ENCODE measurements around the gene FRAS1.
"Not testable (repeated sequence)": the region's sequence is repeated elsewhere in the genome, so short reads cannot be mapped to it uniquely, and the experiment has no call there.

FRAS1 gene

GRCh38 chr4:78099058-78099457, 41.9 kb downstream of the FRAS1 start:
- no peak for DNase-seq (ENCODE audit: low read depth, low spot score)

- DNase-seq (ENCODE audit: low read depth, low spot score): no peak
Measured at GRCh38 chr4:78100060-78100459, 42.9 kb downstream of the FRAS1 start.

- no peak for DNase-seq (ENCODE audit: low read depth, low spot score)
Measured at GRCh38 chr4:78119698-78120097, 62.6 kb downstream of the FRAS1 start.

- DNase-seq (ENCODE audit: low read depth, low spot score): no peak
Measured at GRCh38 chr4:78120144-78120880, 63.2 kb downstream of the FRAS1 start.

GRCh38 chr4:78121338-78121904, 64.3 kb downstream of the FRAS1 start:
- no peak for DNase-seq (ENCODE audit: low read depth, low spot score)

- DNase-seq (ENCODE audit: low read depth, low spot score): not testable (repeated sequence)
Measured at GRCh38 chr4:78125834-78126331, 68.8 kb downstream of the FRAS1 start.

GRCh38 chr4:78129383-78130108, 72.4 kb downstream of the FRAS1 start:
- no peak for DNase-seq (ENCODE audit: low read depth, low spot score)

GRCh38 chr4:78131403-78131802, 74.3 kb downstream of the FRAS1 start:
- no peak for DNase-seq (ENCODE audit: low read depth, low spot score)

GRCh38 chr4:78136109-78137081, 79.3 kb downstream of the FRAS1 start:
- no peak for DNase-seq (ENCODE audit: low read depth, low spot score)

- no peak for DNase-seq (ENCODE audit: low read depth, low spot score)
Measured at GRCh38 chr4:78137532-78137931, 80.4 kb downstream of the FRAS1 start.

GRCh38 chr4:78138252-78138651, 81.1 kb downstream of the FRAS1 start:
- no peak for DNase-seq (ENCODE audit: low read depth, low spot score)

GRCh38 chr4:78143634-78144033, 86.5 kb downstream of the FRAS1 start:
- no peak for DNase-seq (ENCODE audit: low read depth, low spot score)

GRCh38 chr4:78145008-78145407, 87.9 kb downstream of the FRAS1 start:
- no peak for DNase-seq (ENCODE audit: low read depth, low spot score)

GRCh38 chr4:78145622-78146021, 88.5 kb downstream of the FRAS1 start:
- DNase-seq (ENCODE audit: low read depth, low spot score): no peak

- DNase-seq (ENCODE audit: low read depth, low spot score): no peak
Measured at GRCh38 chr4:78149751-78150542, 92.8 kb downstream of the FRAS1 start.

GRCh38 chr4:78150543-78150864, 93.4 kb downstream of the FRAS1 start:
- DNase-seq (ENCODE audit: low read depth, low spot score): no peak

- DNase-seq (ENCODE audit: low read depth, low spot score): no peak
Measured at GRCh38 chr4:78152795-78153194, 95.7 kb downstream of the FRAS1 start.

GRCh38 chr4:78154972-78155590, 98.0 kb downstream of the FRAS1 start:
- DNase-seq (ENCODE audit: low read depth, low spot score): no peak

GRCh38 chr4:78155616-78156105, 98.5 kb downstream of the FRAS1 start:
- no peak for DNase-seq (ENCODE audit: low read depth, low spot score)

- no peak for DNase-seq (ENCODE audit: low read depth, low spot score)
Measured at GRCh38 chr4:78156520-78156919, 99.4 kb downstream of the FRAS1 start.

Measured in activated CD4-positive, CD25-positive, alpha-beta regulatory T cell treated with anti-CD3 and anti-CD28 coated beads, Interleukin-2, amount 50 U/mL, for 16 hours (primary cell).